SH-SY5Y (cell line): ENCODE results near the gene MRPL55.

Experiments used
- GATA2 ChIP-seq: IDR thresholded peaks from 2 replicates; pipeline ENCODE4 v1.6.1; 2011; ENCODE audit warnings: mild to moderate bottlenecking, low read depth, low read length
- GATA3 ChIP-seq: IDR thresholded peaks from 2 replicates; pipeline ENCODE4 v1.6.1; 2011; ENCODE audit warnings: low read depth, mild to moderate bottlenecking, low read length, moderate library complexity

MRPL55 gene

DNA sequence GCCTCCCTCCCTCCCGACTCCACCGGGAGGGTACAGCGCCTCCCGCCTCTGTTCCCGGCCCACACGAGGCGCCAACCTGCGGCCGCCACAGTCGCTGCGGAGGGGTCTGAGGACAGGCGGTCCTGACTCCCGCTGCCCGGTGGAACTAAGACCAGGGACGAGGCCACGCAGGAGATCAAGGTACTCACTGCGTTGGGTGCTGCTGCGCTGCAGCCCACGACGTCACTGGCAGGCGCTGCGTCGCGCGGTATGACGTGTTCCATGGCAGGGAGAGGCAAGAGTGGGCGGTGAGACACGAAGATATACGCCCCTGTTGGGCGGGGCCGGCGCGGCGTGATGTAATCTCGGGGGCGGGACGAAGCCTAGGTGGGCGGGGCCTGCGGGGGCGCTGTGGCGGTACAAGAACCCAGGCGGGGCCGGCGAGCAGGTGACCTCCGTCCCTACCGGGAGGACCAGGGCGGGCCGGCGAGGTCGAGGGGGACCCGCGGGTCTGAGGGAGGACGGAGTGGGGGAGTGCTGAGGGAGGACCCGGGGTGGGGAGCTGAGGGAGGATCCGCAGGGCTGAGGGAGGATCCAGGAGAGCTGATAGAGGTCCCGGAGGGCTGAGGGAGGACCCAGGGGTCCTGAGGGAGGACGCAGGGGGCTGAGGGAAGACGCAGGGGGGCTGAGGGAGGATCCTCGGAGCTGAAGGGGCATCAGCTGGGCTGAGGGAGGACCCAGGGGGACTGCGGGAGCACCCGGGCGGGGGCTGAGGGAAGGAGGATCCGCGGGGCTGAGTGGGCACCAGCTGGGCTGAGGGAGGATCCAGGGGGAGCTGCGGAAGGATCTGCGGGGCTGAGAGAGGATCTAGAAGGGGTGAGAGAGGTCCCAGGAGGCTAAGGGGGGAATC lies at the start of gene MRPL55:
Gene MRPL55, minus strand, starts transcription at position 227 of the 889 bp plus-strand sequence. CDS start 1,039 bp downstream, outside the sequence.
- TF ChIP-seq GATA3 (no peak), GATA2 (peak; percentile 18; the same call in 1 of the 2 replicates)

DNA sequence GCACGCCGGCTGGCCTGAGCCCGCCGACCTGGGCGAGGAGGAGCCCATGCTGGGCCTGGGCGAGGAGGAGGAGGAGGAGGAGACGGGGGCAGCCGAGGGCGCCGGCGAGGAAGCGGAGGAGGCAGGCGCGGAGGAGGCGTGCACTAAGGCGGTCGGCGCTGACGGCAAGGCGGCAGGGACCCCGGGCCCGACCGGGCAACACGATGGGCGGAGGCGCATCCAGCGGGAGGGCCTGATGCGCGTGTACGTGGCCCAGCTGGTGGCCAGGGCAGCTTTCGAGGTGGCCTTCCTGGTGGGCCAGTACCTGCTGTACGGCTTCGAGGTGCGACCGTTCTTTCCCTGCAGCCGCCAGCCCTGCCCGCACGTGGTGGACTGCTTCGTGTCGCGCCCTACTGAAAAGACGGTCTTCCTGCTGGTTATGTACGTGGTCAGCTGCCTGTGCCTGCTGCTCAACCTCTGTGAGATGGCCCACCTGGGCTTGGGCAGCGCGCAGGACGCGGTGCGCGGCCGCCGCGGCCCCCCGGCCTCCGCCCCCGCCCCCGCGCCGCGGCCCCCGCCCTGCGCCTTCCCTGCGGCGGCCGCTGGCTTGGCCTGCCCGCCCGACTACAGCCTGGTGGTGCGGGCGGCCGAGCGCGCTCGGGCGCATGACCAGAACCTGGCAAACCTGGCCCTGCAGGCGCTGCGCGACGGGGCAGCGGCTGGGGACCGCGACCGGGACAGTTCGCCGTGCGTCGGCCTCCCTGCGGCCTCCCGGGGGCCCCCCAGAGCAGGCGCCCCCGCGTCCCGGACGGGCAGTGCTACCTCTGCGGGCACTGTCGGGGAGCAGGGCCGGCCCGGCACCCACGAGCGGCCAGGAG lies 49.3 kb upstream of the MRPL55 start:
- TF ChIP-seq GATA2 (no peak), GATA3 (no peak)

DNA sequence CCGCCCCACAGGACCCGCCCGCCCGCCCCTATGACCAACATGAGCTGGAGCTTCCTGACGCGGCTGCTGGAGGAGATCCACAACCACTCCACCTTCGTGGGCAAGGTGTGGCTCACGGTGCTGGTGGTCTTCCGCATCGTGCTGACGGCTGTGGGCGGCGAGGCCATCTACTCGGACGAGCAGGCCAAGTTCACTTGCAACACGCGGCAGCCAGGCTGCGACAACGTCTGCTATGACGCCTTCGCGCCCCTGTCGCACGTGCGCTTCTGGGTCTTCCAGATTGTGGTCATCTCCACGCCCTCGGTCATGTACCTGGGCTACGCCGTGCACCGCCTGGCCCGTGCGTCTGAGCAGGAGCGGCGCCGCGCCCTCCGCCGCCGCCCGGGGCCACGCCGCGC lies 48.6 kb upstream of the MRPL55 start:
- TF ChIP-seq GATA2 = no peak
- no peak for TF ChIP-seq GATA3

DNA sequence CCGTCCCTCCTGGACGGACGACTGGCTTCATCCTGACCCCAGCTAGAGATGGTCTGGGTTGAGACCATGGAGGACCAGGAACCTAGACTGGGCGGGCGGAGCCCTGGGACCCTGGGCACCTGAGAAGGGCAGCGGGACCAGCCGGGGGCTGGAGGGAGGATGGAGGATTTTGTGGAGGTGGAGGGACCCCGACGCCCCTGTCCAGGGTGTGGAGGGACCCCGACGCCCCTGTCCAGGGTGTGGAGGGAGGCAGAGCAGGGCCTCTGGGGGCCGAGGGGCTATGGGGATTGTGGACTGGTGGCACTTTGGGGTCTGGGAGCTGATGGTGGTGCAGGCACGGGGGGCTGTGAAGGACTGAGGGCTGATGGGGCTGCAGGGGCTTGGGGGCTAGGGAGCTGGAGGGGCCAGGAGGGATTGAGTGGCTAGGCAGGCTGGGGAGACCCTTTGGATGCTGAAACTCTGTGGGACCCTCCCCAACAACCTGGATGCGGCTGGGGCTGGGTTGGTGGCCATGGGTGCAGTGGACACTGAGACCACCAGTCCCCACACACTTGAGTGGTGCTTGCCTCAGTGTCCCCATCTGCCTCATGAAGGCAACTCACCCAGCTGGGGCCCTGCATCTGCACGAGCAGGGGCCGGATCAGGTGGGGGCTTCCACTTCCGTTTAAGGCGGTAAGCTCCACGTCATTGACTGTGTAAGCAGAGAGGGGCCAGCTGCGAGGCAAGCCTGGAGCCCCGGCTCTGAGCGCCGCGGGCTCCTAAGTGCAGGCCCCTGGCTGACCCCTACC lies 48.0 kb upstream of the MRPL55 start:
- no peak for TF ChIP-seq GATA2
- no peak for TF ChIP-seq GATA3

DNA sequence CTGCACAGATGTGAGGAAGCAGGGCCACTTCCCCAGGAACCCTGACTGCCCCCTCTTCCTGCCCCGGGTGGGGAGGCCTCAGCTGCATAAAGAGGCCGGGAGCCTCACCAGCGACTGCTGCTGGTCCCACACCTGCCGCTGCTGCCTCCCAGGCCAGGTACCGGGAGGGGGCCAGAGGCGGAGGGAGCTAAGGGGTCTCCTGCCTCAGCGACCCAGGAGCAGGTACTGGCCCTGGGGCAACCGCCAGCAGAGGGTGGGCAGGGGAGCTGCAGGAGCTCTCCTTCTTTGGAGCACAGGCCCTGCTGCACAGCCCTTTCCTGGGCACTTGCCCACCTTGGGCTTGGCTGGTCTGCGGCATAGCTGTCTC lies 47.4 kb upstream of the MRPL55 start:
- TF ChIP-seq GATA2 (no peak), GATA3 (no peak)

DNA sequence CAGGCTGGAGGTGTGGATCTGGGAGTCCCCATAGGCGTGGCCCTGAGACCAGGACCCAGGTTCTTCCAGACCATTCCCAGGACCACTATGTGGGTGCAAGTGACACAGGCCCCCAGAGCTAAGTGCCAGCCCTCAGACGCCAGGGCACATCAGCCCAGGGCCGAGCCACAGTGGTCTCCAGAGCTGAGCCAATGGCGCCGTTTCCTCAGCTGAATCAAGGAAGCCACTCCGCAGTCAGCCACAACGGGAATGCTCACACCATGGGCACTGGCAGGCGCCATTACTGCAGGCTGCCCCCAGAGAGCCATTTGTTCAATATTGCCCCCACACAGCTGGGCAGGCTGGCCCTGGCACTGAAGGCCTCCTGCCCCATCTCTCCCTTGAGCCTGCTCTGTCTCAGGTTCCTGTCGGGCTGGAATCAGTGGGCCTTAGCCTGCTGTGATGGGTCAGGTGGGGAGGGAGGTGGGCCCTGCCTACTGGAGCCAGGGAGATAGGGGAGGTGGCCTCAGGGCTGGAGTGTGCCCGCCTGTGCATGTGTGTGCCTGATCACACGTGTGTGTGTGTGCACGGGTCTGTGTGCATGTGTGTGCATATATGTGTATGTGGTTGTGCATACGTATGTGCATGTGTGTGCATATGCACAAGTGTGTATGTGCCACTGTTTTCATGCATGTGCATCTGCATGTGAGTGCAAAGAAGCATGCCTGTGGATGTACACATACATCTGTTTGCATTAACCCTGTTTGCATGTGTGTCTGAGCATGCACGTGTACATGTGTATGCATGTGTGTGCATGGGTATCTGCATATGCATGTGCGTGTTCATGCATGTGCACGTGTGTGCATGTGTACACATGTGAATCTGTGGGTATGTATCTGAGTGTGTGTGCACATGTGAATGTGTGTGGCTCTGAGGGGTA lies 46.8 kb upstream of the MRPL55 start:
- TF ChIP-seq GATA2 (no peak), GATA3 (no peak)

DNA sequence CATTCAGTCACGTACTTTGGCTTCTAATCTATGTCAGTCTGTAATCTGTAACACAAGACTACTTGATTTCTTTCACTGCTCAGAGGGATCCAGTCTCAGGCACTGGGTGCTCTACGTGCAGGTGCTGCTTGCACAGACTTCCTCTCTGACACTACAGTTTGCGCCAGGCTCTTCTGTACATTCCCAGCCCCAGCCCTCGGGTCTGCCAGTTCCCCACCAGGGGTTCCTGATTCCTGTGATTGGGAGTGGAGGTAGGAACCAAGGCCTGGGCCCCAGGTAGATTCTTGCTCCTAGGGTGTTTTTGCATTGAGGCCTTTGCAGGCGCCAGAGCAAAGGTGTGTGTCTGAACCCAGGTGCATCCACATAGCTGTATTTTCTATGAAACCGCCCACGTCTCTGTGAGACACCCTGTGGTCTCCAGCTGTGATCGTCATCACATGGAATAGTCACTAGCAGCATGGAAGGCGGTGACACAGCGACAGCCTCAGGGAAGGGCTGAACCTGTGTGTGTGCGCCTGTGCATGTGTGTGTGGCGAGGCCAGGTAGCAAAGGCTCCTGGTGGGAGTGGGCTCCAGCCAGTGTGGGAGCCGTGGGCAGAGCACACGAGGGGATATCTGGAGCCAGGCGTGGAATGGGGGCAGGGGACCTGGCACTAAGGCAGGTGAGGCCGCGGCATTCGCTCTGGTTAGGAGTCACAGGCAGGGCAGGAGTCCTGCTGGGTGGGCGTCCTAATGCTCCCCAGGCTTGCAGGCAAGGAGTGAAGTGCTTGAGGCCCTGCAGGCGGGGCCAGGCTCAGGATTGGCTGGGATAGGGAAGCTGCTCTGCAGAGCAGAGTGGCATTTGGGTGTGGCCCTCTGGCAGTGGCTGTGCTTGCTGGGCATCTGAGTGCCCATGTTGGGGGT lies 45.8 kb upstream of the MRPL55 start:
- no peak for TF ChIP-seq GATA3

DNA sequence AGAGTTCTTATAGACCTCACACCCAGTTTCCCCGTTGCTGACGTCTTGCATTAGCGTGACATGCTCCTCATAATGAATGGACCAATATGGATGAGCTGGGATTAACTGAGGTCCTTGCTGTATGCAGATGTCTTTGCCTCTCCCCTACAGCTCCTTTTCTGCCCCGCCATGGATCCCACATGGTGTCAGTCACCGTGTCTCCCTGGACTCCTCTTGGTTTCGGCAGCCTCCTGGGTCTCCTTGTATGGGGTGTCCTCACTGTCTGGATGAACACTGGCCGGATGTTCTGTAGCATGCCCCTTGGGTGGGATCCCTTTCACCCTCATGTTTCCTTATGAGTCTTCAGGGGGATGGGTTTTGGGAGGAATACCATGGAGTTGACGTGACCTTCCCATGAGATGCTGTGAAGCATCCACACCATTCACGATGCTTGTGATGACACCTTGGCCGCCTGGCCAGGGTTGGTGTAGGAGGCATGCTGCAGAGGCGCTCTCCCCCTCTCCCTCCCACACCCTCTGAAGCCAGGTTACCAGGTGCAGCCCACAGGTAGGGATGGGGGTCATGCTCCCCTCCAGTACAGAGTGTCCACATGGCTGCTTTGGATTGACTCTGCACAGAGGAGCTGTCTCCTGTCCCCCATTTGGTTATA lies 45.0 kb upstream of the MRPL55 start:
- no peak for TF ChIP-seq GATA2
- TF ChIP-seq GATA3 = no peak

DNA sequence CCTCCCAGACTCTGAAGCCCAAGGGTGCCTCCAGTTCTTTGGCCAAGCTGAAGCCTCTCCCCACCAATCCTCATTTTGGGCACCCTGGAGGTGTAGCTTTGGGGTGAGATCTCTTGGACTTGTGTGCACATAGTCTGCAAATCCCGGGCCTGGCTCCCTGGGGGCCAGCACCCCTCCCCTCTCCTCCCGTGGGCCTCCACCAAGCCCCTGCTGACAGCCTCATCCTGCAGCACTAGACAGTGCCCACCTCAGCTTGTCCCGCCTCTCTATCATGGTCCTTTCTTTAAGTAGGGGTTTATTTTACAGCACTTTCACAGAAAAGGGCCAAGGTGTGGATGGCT lies 43.8 kb upstream of the MRPL55 start:
- no peak for TF ChIP-seq GATA2
- TF ChIP-seq GATA3 = no peak

DNA sequence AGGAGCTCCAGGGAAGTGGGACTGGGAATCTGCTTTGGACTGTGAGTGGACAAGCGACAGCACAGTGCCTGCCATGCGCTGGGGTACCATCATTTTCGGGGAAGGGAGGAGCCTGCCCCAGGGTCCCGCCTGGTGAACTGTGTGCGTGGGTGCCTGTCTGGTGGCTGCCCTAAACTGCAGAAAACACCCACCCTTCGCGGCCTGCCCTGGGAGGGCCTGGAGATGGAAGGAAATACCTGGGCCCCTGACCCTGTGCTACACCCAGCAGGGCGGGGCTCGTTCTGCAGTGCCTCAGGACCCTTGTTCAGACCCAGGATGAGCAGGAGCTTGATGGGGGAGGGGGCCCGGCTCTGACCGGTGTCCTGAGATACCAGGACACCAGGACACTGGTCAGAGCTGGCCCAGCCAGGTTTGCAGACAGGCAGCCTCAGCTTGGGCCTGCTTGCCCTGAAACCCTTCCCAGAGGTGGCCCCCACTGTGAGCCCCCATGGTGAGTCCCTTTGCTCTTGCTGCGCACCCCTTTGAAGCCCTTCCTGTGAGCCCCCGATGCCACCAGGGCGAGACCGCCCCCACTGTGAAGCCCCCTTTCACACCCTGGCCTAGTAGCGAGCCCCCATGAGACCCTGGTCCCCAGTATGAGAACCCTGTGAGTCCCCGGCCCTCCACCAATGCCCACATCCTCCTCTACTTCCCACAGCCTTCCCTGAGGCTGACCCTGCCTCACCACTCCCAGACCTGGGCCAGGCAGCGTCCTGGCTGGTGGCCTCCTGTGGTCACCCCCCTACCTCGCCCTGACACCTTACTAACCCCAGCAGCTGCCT lies 43.2 kb upstream of the MRPL55 start:
- no peak for TF ChIP-seq GATA3
